ENCODE results near the gene AJUBA.
"Not testable (repeated sequence)": the region's sequence is repeated elsewhere in the genome, so short reads cannot be mapped to it uniquely, and the experiment has no call there.

AJUBA gene

DNA sequence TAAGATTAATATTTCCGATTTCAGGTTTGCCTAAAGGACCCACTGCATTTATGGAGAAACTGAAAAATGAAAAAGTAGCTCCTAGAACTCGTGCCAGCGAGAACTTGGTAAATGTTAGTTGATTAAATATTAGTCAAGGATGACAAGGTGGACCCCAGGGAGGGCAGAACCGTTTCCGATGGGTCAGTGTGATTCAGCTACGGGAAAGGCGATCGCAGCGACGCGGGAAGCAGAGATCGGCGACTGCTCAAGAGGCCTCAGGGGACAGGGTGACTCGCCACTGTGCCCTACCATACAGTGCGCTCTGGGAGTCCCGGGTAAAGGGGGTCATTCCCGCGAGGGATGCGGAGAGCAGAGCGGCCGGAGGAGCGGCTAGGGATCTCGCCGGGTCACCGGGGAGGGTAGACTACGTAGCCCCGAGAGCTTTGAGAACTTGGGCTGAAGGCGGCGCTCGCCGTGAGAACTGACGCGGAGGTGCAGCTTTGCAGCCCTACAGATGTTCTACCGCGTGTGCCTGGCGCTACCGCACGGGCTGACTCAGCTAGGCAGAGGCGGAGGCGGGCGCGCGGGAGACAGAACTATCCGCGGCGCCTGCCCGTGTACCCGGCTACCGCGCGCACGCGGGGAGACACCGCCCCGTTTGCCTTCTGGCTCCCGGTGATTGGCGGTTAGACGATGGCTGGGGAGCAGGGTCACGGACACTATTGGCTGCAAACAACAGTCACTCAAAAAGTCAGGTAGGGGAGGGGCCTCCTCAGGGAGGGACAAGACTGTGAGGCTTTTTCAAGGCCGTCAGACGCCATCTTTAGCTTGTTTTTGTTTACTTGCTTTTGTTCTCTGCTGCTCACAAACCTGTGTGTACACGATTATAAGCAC, 24.4 kb upstream of the AJUBA start:
- DNase-seq (ENCODE audit: insufficient read length, low spot score): peak; percentile 93
- FAIRE-seq: peak; percentile 77

DNA sequence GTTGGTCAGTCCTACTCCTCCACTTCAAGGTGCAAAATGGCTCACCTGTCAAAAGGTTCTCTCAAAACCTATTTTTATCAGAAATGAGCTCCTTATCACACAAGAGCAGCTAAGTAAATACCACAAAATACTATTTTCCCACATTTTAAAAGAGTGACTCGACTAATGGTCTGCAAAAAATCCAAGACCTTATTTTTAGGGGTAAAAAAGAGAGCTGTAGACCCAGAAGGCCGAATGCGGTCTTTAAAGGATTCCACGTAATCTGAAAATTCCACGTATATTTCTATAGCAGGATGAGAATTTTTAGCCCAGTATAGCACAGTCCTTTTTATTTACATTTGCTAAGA, 23.8 kb upstream of the AJUBA start:
- FAIRE-seq: no peak
- no peak for DNase-seq (ENCODE audit: insufficient read length, low spot score)

DNA sequence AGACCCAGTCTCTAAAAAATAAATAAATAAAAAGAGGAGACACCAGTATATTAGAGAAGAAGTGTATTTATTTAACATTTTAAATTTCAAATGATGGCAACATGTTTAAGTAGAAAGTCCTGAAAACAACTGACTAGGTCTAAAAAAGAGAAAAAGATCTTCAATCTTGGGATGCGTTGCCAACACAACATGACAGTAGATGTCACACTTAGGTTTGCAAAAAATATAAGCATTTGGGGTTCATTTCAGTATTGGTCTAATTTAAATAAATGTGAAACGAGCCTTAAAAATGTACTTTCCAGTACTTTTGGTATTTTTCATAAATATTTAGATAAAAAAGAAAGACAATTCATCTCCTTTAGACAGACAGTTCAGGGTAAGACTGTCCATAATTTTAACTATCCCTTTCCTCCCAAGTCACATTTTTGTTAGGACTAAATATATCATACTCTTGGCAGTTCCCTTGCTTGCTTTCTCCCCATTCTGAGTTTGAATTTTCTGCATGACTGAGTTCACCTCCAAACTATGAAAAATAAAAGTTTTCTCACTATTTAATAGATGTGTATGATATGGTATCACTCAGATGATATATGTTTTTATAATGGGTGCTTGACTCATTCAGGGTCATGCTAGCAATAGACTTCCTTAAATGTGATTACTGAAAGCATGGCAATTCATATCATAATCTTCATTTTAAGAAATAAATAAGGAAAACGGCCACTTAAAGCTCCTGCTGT, 23.3 kb upstream of the AJUBA start:
- FAIRE-seq: no peak
- DNase-seq (ENCODE audit: insufficient read length, low spot score): no peak

DNA sequence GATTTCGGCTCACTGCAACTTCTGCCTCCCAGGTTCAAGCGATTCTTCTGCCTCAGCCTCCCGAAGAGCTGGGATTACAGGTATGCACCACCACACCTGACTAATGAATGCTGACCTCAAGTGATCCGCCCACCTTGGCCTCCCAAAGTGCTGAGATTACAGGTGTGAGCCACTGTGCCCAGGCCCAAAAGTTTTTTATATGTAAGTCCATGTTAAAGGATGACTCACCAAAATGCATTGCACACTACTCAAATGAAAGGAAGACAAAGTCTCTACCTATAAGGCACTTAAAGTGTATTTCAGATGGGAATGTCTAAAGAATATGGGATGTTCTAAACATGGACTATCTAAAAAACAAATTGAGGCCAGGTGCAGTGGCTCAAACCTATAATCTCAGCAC, 21.9 kb upstream of the AJUBA start:
- FAIRE-seq; DNase-seq (ENCODE audit: insufficient read length, low spot score): not testable (repeated sequence)

DNA sequence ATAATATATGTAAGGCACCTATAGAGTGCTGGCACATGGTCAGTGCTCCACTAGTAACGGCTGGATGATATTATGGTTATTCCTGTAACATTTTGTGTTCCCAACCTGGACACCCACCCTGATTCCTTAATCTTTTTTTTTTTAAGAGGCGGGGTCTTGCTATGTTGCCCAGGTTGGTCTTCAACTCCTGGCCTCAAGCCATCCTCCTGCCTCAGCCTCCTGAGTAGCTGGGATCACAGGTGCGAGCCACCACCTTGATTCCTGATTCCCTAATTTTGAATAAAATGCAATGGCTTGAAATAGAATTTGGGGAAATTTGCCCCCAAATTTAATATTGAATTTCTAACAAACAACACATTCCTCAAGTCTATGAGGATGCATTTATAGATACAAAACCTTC, 20.2 kb upstream of the AJUBA start:
- FAIRE-seq: no peak
- DNase-seq (ENCODE audit: insufficient read length, low spot score): no peak

DNA sequence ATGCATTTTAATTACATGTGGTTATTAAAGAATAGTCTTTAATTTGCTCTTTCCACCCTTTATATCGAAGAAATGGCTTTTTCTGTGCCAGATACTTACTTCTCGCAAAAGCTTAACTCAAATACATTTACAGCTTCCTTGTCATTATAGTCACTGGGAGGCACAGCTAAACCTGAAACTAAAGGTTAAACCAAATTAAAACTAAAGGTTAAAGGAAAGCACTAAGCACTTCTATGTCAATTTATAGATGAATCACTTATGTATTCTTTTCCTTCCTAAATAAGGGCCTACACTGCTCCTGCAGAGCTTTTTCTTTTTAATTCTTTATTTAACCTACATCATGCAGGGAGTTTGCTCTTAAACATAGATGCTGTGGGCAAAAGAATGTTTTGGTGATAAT, 18.5 kb upstream of the AJUBA start:
- DNase-seq (ENCODE audit: insufficient read length, low spot score): no peak
- no peak for FAIRE-seq

DNA sequence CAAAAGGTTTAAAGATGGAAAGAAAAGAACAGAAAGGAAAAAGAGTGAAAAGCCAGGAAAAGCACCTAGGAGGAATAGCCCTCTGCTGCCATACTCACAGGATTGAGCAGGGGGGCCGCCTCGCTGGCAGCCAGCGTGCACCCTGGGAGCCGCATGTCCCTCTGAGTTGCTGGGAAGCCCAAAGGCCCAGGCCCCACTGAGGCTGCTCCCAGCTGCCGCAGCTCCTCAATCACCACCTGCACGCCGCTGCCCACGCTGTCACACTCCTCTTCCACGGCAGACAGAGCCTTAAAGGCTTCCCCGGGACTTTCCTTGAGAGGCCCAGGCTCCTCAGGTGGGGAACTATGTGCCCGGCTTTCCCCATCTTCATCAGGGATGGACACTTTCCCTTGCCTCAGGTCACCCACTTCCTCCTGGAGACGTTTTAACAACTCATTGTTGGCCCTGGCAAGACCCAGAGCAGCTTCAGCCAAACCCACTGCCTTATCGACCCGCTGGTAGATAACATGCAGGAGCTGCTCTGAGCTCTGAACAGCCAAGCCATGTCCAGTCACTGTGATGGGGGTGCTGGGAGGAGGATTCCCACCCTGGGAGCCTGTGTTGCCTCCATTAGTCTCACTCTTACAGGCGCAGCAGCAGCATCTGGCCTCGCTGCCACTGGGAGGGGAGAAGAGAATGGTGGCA, 16.1 kb upstream of the AJUBA start:
- DNase-seq (ENCODE audit: insufficient read length, low spot score) (no peak), FAIRE-seq (no peak)

DNA sequence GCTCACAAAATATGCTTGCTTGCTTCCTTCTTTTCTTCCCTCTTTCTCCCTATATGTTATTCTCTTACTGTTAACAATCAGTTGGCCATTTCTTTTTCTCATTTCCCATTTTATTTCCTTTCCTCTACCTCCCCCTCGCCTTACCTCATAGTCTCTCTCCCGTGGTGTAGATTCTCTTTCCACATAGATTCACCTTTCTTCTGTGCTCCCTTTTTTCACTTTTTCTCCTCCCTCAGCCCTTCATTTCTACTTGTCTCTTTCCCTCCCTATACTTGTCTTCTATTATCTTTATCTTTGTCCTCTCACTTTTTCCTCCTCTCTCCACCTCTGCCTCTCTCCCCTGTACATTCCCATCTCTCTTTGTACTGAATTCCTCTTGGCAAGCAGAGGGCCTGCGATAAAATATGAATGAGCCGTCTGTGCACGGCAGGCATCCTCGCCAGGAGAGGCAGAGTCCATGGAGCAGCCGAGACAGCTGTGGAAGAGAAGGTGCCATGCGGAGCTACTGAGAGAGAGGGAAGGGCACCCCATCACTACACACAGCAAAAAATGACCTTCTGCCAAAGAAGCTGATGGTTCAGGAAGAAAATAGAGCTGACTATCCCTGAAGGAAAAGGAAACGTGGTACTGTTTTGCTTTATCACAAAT, 15.4 kb upstream of the AJUBA start:
- FAIRE-seq: no peak
- no peak for DNase-seq (ENCODE audit: insufficient read length, low spot score)

DNA sequence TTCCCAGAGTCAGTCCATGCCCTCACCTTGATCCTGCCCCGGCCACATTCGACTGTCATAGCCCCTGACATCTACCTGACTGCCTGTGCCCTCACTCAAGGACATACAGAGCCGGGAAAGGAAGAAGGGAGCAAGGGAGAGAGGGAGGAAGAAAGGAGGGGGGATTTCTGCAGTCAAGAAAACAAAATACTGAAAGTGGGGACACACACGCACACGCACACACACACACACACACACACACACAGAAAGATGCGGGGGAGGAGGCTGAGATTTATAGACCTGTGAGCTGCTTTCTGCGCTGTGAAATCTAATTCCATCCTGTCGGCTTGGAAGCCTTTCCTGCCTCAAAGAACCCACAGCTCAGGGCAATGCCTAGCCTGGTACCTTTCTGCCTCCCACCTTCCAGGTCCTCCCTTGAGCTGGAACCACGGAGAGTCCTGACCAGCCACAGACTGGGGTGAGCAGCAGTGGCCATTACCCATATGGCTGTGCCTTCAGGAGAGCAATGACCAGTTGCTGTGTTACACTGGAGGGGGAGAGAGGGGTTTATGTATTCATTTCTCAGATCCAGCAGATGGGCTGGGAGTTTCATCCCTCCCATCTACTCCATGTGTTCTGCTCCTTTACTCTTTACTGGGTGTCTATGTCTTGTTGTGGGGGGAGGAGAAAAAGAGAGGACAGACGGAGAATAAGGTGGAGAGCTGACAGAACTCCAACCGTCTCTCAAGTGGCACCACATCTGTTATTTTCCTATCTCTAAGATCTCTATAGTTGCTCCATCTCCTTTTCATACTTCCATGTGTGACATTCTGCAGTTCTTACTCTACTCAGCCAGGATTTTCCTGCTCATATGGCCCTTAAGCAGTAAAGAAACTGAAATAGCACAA, 14.7 kb upstream of the AJUBA start:
- FAIRE-seq (no peak), DNase-seq (ENCODE audit: insufficient read length, low spot score) (no peak)

DNA sequence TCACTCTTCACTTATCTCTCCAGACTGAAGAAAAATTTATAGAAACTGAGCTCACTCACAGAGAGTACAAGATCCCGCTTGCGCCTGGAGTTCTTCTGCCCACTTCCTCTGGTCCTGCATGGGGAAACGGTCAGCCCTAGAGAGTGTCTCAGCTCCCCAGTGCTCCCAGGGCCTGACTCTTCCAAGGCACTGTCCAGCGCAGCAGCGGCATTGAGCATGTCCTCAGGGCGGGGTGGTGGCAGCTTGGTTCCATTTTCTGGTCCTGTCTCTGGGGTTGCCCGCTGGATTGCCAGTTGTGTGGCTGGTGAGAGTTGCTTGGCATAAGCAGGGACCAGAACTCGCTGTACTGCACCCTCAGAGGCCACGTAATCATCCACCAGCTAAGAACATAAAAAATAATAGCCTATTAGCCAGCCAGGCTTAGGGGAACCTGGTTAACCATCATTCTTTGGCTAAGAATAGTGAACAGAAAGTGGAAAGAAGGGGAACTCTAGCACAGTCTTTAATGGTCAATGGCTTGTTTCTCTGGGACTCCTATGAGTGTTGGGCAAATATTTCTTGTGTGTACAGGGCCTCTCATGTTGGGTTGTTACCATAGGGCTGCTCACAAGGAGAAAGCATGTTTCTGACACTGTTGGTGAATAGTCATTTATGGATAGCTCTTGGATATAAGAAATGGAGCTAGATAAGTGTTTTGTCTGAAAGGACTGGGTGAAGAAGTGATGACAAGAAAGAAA, 13.7 kb upstream of the AJUBA start:
- DNase-seq (ENCODE audit: insufficient read length, low spot score) (no peak), FAIRE-seq (no peak)

DNA sequence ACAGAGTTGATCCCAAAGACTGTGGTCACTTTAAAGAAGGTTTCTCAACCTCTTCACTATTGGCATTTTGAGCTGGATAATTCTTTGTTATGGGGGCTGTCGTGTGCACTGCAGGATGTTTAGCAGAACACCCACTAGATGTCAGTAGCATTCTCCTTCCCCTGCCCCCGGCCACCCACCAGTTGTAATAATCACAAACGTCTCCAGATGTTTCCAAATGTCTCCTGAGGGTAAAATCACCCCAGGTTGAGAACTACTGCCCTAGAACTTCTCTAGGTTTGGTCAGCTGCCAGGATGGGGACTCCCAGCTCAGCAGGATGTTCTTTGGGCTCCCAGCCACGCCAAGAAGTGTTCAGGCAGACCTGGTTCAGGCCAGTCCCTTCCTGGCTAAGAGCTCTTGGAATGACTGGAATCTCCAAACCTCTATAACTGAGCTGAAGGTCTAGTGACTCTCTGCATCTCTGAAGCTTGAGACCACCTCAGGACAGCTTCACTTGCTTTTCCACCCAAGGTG, 12.5 kb upstream of the AJUBA start:
- no peak for FAIRE-seq

DNA sequence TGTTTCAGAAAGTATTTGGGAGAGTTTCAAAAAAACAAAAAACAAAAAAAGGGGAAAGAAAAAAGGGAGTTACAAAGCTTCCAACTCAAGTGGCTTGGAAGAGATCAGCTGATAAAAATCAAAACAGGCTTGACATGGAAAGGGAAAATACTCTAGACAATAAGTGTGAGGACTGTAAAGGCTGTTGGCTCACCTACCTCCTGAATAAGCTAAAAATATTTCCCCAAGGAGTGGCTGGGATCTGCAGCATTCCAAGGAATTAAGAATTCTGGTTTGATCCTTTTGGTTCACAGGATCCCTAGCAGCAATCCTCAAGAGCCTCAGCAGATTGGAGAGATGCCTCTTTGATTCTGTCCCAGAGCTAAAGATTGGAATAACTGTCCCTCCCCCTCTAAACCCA, 11.2 kb upstream of the AJUBA start:
- no peak for FAIRE-seq
- no peak for DNase-seq (ENCODE audit: insufficient read length, low spot score)

More for the DNA sequence above, 12.5 kb upstream of the AJUBA start:
- no peak for DNase-seq (ENCODE audit: insufficient read length, low spot score)

DNA sequence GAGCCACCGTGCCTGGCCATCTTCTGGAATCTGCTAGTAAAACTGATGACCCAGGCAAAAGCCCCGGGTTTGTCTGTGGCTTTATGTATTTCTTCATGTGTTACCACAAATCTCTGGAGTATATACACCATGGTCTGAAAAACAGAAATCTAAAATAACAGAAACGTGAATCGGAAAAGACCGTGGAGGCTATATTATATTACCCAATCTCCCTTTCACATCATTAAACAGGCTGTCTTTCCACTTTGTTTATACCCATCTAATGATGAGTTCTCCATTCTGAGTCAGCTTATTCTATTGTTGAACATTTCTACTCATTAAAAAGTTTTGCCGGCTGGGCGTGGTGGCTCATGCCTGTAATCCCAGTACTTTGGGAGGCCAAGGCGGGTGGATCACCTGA, 9.5 kb upstream of the AJUBA start:
- DNase-seq (ENCODE audit: insufficient read length, low spot score): no peak

DNA sequence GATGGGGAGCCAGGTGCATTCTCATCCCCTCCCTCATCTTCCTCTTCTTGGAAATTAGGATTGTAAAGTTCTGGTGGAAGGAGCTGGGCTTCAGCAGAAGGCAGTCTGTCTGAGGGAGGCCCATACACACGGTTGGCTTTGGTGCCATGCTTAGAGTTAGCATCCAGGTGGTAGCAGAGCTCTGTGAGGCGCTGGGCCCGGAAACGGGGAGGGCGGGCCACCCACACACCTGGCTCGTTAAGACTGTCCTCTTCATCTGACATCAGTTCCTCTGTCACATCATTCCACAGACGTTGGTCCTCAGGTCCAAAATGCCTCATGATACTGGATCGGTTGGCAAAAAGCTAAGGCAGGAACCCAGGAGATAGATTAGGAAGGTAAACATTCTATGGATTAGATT, 4.9 kb upstream of the AJUBA start:
- FAIRE-seq: no peak
- DNase-seq (ENCODE audit: insufficient read length, low spot score): no peak

More for the DNA sequence above, 9.5 kb upstream of the AJUBA start:
- no peak for FAIRE-seq

DNA sequence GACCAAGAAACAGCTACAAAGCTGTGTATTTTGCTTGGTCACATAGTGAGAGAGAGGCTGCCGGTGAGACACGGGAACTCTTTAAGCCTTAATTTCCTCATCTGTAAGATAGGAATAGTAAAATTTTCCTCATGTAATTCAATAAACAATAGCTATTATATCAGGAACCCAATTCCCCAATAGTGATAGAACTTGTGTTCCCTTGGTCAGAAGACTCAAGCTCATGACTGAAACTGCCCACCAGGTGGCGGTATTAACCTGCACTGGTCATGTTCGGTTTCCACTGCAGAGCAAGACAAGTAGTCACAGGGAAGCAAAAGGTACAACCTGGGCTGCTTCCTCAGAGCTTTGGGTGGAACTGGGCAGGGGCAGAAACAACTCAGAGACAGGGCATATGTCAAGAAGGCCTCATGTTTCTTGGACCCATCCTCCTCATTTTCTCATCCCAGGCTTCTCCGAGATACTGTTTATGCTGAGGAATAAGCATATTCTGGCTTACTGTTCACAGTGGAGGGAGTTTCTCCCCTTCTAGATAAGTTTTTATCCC, 4.2 kb upstream of the AJUBA start:
- DNase-seq (ENCODE audit: insufficient read length, low spot score) (peak; percentile 56), FAIRE-seq (no peak)

DNA sequence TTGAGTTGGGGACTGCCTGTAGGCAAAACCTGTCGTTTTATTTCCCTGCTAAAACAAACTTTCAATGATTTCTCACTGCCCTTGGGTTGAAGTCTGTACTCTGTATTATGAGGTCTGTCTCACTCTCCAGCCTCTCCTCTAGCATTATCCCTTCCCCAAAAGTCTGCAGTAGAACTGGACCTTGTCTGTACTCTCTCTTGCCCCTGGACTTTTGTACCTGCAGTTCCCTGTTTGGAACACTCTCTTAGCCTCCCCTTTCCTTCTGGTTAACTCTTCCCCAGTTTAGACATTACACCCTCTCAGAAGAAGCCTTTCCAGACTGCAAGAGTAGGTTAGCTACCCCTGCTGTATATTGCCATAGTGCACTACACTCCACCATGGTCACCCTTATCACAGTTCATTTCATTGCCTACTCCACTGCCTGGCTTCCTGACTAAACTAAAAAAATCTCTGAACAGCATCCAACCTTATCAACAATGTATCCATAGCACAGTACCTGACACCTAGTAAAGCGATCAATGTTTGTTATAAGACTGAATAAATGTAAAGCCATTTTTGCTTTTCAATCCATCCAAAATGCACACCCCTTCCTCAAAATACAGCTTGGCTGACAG, 3.6 kb upstream of the AJUBA start:
- FAIRE-seq (no peak), DNase-seq (ENCODE audit: insufficient read length, low spot score) (no peak)

DNA sequence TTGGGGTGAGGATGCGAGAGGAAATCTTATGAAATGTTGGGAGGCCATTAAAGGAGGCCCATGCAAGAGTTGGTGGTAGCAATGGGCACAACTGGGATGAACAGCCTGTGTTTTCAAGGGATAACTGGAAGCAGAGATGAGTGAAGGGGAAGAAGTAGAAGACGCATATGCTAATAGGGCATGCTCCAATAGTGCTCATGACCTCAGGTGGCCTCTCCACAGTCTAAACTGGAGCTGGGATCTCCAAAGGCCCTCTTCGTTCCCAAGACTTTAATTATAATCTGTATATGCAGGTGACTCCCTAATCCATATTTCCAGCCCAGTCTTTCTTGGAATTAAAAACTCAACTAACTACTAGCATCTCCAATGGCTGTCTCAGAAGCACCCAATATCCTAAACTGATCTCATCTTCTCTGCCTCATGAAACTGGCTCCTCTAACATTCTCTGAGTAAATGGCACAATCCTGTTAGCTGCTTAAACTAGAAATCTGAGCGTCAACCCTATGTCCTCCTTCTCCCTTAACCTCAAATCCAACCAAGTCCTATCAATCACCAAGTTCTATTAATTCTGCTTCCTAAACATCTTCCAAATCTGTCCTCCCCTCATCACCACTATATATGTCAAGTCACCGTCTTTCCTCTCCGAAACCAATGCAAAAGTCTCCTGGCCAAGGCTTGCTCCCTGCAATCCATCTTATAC, 2.8 kb upstream of the AJUBA start:
- FAIRE-seq (no peak), DNase-seq (ENCODE audit: insufficient read length, low spot score) (no peak)

All from HTR-8/SVneo (cell line).